CD4-positive, alpha-beta T cell treated with Interleukin-2 at 100 ng/mL for 4 hours (primary cell): ENCODE measurements around the gene TNP2.
A peak's percentile ranks its signal among the peaks of the same experiment; 100 is the strongest.

Experiments used
- DNase-seq: peaks from one replicate; pipeline ENCODE4 v3.0.0-alpha.2; 2020; ENCODE audit warnings: low spot score

Gene TNP2

GRCh38 chr16:11218604-11218962 lies 50.5 kb downstream of the TNP2 start:
- DNase-seq: peak; percentile 23
